ENCODE measurements around the gene RPL11.
"Not testable (repeated sequence)": the region's sequence is repeated elsewhere in the genome, so short reads cannot be mapped to it uniquely, and the experiment has no call there.

- TF ChIP-seq CTCF, POLR2A (IDR thresholded peaks at IDR 0.05): not testable (repeated sequence)
These were observed 3.9 kb upstream of the RPL11 start for GRCh38 chr1:23687680-23688079.
